Body of pancreas (tissue), 4 donors: Measurements from ENCODE around the gene BRPF1.

Experiments used
- CTCF ChIP-seq, 7 experiments: fragments of 450-650 bp in 4 of 7; fragments of 200-600 bp in 3 of 7; sonication (generic) in 3 of 7; IDR thresholded peaks; one replicate each; pipeline ENCODE4 v1.5.1; 2016 to 2019; ENCODE audit warnings: antibody characterized with exemption in 7 of 7
- POLR2A ChIP-seq, 3 donors: fragments of 450-650 bp; IDR thresholded peaks; one replicate each; pipeline ENCODE4 v1.6.1; 2016; ENCODE audit warnings: antibody characterized with exemption in 3 of 3, mild to moderate bottlenecking in 2 of 3

- TF ChIP-seq CTCF (IDR thresholded peaks at IDR 0.05): no peak
- no peak for TF ChIP-seq POLR2A (IDR thresholded peaks at IDR 0.05)
These were observed 33.2 kb upstream of the BRPF1 start for GRCh38 chr3:9698293-9698692.
